HG03039 (cell line): ENCODE results near the gene SLC5A9.
"Not testable (repeated sequence)": the region's sequence is repeated elsewhere in the genome, so short reads cannot be mapped to it uniquely, and the experiment has no call there.

ENCODE experiments used
- ATAC-seq: cut with Tn5 transposase; IDR thresholded peaks from one replicate; pipeline ENCODE4 v1.9.1; 2021; ENCODE audit warnings: mild to moderate bottlenecking, moderate library complexity; ENCODE audit not compliant: unreplicated experiment

Gene SLC5A9

DNA sequence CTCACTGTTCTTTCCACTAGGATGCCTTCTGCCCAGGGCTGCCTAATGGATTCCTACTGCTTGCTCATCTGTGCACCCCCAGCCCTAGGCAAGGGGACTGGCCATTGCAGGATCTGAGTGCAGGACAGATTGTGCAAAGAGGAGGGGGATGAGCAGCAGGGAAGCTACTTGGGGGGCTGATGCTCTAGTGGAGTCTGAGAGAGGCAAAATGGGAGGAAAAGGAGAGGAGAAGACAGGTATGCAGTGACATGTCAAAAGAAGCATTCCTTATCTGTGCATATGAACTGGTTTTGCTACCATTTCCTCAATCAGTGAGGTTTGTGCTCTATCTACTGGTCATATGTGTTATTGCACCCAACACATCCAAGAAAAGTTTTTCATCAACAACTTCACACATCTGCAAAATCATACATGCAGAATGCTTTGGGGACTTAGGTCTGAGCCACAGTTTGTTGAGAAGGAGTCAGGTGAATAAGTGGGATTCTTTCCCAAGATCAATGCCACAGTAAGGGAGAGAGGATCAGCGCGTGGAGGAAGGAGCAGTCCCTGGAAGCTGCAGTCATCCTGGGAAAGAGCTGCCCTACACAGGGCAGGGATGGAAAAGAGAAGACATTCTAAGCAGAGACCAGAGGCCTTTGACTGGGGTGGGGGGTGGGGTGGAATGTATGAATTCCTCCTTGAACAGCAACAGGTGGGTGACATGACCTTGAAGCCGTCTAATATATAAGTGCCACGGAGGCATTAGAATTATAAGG, 14.4 kb downstream of the SLC5A9 start:
- ATAC-seq, result no peak

DNA sequence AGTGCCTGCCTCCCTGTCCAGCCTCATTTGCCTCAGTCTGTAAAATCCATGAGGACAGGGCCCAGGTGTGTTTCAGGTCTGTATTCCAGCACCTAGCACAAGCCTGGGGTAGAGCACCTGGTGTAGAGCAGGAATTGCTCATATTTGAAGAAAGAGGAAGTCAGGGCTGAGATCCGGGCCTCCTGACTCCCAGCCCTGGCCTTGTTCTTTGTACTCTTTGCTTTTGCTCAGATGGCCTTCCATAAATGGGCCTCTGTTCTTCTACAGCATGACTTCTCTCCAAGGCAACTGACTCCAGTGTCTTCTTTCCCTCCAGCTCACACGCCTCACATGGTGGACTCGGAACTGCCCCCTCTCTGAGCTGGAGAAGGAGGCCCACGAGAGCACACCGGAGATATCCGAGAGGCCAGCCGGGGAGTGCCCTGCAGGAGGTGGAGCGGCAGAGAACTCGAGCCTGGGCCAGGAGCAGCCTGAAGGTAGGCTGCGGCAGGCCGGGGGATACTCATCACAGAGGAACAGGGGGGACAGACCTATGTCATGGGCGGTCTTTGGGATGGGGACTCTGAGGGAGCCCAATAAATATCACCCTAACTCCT, 19.7 kb downstream of the SLC5A9 start:
- ATAC-seq, result no peak

DNA sequence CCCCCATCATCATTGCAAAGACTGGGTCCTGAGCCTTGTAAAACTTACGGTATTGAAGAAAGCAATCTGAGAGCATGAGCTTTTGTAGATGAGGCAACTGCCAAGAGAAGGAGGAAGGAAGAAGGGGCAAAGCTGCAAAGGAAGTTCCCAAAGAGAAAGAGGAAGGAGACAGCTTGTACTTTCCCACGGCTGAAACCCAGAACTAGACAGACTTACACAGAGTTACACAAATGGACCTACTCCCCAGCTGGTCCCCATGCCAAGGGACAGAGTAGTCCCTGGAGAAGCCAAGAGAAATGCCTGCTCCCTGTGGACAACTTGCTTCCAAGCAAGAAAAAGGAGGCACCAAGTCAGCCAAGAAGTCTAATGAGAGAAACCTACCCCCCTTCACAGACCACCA, 22.6 kb downstream of the SLC5A9 start:
- ATAC-seq, result no peak

DNA sequence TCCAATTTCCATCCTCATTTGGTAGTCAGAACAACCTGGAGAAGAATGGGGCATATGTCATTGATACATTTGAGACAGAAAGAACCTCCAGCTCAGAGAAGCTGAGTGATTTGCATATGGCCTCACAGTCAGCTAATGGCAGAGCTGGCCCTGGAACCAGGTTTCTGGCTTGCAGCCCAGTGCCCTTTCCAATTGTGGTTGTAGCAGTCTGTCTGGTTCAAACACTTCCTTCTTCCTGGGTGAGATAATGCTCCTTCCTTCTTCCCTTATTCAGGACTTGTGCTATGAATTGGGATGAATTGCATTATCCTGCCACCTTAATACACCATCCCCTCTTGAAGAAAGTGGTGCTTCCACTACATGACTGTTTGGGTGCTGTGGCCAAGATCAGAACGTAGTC, 24.2 kb downstream of the SLC5A9 start:
- no peak for ATAC-seq

DNA sequence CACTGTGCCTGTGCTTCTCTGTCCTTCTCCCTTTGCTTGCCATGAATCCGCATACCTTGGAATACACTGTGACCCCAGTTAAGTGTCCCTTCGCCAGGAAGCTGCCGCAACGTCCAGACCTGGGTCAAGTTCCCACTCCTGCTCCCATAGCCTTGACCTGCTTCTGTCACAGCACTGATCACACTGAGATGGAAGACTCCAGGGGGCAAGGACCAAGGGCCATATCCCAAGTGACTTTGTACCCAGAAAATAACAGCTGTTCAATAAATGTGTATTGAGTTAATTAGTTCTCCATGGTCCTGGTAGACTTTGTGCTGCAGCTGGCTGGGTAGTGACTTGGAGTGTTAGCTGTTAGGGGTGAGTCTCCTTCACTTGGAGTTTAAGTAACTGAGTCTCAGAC, 25.8 kb downstream of the SLC5A9 start:
- no peak for ATAC-seq

DNA sequence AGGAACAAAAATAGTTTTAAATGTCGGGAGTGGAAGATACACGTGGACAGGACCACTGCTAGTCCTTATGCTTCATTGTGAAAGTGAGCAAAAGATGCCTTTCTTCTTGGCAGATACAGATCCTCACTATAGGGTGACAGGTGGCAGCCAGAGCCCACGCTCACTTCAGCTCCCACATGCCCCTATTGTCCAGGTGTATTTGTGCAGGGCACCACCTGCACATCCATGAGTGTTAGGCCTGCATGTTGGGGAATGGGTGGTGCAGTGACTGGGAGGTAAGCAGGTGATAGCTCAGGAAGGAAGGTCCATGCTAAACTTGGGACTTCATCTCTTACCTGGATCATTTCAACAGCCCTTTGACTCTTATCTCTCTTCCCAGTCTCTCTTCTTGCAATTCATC, 27.4 kb downstream of the SLC5A9 start:
- no peak for ATAC-seq

DNA sequence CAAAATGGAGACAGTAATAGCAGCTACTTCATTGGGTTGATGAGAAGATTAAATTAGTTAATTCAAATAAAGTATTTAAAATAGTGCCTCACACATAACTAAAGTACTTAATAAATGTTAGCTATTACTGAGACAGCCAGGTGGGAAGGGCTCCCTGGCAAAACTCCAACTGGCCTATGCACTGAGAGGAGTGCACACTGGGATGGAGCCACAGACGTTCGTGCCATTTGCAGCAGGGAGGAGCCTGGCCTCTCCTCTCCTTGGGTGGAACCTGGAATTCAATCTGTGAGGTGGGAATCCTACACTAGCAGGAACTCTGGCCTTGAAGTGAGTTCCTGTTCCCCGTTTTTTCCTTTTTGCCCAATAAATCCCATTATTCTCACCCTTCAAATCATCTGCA, 28.1 kb downstream of the SLC5A9 start:
- ATAC-seq, result no peak

DNA sequence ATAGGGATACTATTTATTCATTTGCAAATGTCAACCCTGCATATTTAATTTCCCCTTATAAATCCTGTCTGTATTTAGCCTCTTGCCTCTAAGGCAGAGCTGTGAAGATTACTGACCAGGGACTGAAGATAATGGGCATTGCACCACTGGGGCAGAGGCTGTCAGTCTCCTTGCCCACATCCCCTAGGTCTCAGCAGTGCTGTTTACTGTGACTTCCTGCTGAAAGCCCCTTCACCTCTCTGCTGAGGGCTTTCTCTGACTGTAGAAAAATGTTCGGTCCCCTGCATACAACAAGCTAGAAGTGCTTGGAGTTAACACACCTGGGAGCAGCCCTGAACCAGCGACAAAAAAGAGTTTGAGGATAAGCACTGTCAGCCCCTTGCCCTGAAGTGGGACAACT, 28.8 kb downstream of the SLC5A9 start:
- ATAC-seq, result no peak

DNA sequence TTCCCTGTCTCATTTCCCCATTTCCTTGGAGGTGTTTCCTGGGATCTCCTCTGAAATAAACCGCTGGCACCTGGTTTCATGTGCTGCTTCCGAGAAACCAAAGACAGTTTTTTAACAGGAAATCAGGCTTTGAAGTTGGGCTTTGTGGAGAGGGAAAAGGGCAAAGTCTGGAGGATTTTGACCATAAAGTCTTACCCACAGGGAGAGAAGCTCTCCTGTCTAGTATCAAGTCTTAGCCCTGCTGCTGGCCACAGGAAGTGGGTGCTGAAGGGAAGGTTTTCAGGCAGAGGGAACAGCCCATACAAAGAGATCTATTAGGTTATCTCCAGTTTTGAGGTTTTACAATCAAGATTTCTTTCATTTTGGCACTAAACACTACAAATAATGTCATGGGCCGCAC, 29.3 kb downstream of the SLC5A9 start:
- no peak for ATAC-seq

DNA sequence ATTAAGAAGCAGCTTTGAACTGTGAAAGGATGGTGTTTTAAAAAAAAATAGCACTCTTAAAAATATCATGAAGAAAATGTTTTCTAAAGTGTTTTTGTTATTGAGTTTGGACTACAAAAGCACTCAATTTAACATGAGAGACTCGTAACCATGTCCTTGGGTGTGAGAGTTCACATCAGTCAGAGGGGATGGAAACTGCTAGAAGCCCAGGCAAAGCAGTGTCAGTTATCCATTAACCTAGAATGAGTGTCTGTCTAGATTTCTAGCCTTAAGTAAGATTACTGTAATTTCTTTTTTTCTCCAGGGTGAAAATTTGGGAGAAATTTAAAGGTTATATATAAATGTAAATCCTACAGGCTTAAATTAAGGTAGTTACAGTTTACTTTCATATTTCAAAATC, 31.7 kb downstream of the SLC5A9 start:
- no peak for ATAC-seq

DNA sequence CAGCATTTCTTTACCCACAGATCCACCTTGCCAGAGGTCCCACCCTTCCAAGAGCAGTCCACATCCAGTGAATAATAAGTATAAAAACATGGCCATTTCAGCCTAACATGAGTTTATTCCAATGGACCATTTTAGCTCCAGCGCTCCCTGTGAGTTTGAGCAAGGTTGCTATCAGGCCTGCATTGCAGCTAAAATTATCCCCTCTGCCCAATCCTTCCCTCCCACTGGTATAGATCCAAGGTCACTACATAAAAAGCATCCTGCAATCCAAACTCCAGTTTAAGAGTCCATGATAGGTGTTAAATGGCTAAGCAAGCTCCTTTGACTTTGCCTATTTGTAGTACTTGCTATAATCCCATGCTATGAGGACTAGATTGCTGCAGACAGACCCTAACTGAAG, 35.6 kb downstream of the SLC5A9 start:
- no peak for ATAC-seq

DNA sequence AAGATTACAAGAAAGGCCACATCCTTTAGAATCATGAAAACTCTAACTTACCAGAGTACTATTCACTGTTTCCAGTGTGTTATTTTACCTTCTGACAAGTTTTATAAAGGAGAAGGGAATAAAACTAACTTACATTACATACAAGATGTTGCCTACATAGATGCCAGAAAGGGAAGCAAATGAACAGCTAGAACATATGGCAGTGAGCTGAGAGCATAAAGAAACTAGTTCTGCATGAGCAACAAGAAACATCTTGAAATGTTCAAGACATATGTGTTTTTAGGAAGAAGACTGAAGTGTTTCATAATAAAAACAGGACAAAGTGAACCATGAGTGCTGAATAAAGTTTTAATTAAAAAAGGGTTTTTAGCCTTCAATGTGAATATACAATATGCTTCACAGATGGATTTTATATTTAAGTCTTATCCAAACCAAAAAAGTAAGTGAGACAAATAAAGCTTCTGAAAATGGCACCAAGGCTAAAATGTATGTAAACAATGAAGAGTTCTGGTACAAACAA, 39.4 kb downstream of the SLC5A9 start:
- ATAC-seq, result no peak

DNA sequence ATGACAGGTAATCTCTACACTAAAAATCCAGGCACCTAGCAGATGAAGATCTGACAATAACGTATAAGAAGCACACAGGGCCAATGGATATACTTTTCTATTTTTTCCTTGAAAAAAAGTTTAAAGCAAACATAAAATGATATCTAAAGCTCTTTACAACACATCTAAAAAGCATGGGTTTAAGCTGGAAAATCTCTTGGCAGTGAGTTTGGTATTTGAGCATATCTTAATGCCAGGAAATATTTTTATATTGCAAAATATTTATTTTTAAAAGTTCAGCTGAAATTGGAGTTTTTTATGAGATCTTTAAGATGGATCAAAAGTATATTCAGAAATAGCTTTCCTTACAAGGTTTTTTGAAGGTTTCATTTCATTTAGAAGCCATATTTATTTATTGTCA, 40.5 kb downstream of the SLC5A9 start:
- ATAC-seq, result no peak

DNA sequence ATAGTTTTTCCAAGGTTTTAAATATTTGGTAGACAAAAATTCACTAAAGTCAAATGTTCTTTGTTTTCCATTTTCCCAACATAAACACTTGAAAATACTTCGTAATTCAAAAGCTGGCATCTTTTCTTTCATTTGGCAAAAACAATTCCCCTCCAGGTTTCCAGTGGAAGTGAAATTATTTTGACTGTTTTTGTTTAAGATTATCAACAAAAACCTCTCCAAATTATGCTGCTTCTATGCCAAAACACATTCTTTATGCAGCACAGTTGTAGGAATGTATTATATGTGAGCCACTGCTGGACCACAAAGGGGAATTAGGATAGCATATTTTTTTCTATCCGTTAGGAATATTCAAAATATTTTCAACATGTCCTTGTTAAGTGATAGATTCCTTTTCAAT, 44.1 kb downstream of the SLC5A9 start:
- no peak for ATAC-seq

DNA sequence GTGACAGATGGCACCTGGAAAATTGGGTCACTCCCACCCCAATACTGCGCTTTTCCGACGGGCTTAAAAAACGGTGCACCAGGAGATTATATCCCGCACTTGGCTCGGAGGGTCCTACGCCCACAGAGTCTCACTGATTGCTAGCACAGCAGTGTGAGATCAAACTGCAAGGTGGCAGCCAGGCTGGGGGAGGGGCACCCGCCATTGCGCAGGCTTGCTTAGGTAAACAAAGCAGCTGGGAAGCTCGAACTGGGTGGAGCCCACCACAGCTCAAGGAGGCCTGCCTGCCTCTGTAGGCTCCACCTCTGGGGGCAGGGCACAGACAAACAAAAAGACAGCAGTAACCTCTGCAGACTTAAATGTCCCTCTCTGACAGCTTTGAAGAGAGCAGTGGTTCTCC, 54.9 kb downstream of the SLC5A9 start:
- ATAC-seq, result not testable (repeated sequence)

DNA sequence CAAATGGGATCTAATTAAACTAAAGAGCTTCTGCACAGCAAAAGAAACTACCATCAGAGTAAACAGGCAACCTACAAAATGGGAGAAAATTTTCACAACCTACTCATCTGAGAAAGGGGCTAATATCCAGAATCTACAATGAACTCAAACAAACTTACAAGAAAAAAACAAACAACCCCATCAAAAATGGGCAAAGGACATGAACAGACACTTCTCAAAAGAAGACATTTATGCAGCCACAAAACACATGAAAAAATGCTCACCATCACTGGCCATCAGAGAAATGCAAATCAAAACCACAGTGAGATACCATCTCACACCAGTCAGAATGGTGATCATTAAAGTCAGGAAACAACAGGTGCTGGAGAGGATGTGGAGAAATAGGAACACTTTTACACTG, 59.8 kb downstream of the SLC5A9 start:
- not testable (repeated sequence) for ATAC-seq

DNA sequence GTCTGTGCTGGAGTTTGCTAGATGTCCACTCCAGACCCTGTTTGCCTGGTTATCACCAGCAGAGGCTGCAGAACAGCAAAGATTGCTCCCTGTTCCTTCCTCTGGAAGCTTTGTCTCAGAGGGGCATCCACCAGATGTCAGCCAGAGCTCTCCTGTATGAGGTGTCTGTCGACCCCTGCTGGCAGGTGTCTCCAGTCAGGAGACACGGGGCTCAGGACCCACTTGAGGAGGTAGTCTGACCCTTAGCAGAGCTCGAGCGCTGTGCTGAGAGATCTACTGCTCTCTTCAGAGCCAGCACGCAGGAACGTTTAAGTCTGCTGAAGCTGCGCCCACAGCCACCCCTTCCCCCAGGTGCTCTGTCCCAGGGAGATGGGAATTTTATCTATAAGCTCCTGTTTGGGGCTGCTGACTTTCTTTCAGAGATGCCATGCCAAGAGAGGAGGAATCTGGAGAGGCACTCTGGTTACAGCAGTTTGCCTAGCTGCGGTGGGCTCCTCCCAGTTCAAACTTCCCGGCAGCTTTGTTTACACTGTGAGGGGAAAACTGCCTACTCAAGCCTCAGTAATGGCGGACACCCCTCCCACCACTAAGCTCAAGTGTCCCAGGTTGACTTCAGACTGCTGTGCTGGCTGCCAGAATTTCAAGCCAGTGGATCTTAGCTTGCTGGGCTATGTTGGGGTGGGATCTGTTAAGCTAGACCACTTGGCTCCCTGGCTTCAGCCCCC, 62.3 kb downstream of the SLC5A9 start:
- not testable (repeated sequence) for ATAC-seq

DNA sequence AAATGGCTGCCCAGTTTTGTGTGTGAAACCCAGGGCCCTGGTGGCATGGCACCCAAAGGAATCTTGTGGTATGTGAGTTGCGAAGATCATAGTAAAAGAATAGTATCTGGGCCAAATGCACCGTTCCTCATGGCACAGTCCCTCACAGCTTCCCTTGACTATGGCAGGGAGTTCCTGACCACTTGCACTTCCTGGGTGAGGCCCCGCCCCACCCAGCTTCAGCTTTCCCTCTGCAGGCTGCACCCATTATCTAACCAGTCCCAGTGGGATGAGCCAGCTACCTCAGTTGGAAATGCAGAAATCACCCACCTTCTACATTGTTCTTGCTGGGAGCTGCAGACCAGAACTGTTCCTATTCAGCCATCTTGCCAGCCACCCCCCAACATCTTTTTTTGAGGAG, 63.0 kb downstream of the SLC5A9 start:
- no peak for ATAC-seq

DNA sequence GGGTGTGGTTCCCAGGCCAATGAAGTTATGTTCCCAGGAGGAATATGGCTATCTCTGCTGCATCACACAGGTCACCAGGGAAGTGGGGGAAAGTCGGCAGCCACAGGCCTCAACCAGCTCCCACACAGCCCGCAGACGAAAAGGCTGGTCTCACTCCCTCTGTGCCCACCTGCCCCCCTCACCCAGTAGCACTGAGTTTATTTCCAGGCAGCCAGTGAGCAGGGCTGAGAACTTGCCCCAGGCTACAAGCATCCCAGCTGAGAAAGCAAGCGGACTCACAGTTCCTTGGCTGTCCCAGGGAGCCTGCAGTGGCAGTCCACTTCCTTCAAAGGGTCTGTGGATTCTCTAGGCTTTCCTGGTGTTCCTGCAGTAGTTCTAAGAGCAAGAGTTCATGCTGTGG, 68.9 kb downstream of the SLC5A9 start:
- ATAC-seq, result no peak

DNA sequence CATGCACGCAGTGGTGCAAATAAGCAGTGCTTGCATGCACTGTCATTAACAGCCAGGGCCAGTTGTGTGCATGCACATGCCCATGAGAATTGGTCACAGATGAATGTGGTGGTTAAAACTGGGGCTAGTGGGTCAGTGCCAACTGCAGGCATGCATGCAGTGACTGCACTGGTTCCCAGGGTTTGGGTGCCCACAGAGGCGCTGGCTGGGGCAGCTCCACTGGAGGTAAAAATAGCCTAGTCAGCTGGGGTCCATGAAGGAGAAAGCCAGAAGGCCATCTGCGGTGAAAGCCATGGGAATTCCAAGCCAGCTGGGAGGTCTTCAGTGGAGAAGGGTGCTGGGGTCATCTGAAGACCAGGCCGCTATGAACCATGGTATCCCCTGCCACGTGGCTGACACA, 70.2 kb downstream of the SLC5A9 start:
- ATAC-seq, result no peak

DNA sequence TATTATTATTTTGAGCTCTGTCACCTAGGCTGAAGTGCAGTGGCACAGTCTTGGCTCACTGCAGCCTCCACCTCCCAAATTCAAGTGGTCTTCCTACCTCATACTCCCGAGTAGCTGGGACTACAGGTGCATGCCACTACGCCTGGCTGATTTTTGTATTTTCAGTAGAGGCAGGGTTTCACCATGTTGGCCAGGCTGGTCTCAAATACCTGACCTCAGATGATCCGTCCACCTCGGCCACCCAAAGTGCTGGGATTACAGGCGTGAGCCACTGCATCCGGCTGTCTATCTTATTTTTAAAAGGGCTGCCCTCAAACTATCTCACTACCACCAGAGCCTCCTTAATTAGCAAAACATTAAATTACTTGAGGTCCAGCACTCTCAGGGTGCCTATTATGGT, 71.6 kb downstream of the SLC5A9 start:
- not testable (repeated sequence) for ATAC-seq

DNA sequence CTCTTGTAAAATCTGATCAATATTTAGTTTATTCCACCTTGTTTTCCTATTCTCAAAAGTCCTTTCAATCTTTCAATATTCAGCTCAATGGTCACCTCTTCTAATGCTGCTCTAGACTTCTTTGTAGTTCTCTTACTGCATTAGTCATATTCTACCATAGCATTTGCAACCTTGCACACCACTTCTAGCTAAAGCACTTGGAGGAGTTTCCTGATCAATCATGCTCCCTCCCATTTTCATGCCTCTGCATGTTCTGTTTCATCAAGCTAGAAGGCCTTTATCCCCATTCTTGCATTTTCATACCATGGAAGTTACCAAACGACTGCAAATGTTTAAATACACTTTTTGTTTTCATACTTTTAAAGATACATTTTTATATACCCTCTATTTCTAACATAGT, 72.1 kb downstream of the SLC5A9 start:
- ATAC-seq, result no peak
